BLaER1 treated with 17β-estradiol and CSF1 and Interleukin-3, amounts not matched to agents 10 nM and 100 nM (cell line): ENCODE data around the gene EXD2.
"Not testable (repeated sequence)": the region's sequence is repeated elsewhere in the genome, so short reads cannot be mapped to it uniquely, and the experiment has no call there.

Experiments
- H3K27ac ChIP-seq, 11 experiments: shearing (Covaris generic); formaldehyde crosslinking; 2 replicates each; pipeline ENCODE4 v1.8.1; 2022
- H3K27me3 ChIP-seq, 11 experiments: shearing (Covaris generic); formaldehyde crosslinking; 2 replicates each; pipeline ENCODE4 v1.8.1; 2022
- H3K36me3 ChIP-seq, 11 experiments: shearing (Covaris generic); formaldehyde crosslinking; 2 replicates each; pipeline ENCODE4 v1.8.1; 2022
- H3K4me1 ChIP-seq, 10 experiments: shearing (Covaris generic); formaldehyde crosslinking; 2 replicates each; pipeline ENCODE4 v1.8.1; 2022
- H3K4me2 ChIP-seq, 11 experiments: shearing (Covaris generic); formaldehyde crosslinking; 2 replicates each; pipeline ENCODE4 v1.8.1; 2022
- H3K4me3 ChIP-seq, 10 experiments: shearing (Covaris generic); formaldehyde crosslinking; 2 replicates each; pipeline ENCODE4 v1.8.1; 2022
- H3K9ac ChIP-seq, 11 experiments: shearing (Covaris generic); formaldehyde crosslinking; 2 replicates each; pipeline ENCODE4 v1.8.1; 2022
- H3K9me3 ChIP-seq, 11 experiments: shearing (Covaris generic); formaldehyde crosslinking; replicated peaks in 1 of 11; 2 replicates each; pipeline ENCODE4 v1.8.1; 2022
- H4K20me1 ChIP-seq, 11 experiments: shearing (Covaris generic); formaldehyde crosslinking; 2 replicates each; pipeline ENCODE4 v1.8.1; 2022
- Cebpa-rat ChIP-seq, 11 experiments: shearing (Covaris generic); IDR thresholded peaks; 2 replicates each; pipeline ENCODE4 v1.8.1; 2022

Gene EXD2

GRCh38 chr14:69181491-69181890, 9.8 kb upstream of the EXD2 start:
- Histone ChIP-seq H3K27me3 (no peaks in the 10 kb centered on the region), H3K27ac (no peak overlapping the region), H3K4me2 (no peak overlapping the region), H3K4me1 (no peaks in the 10 kb centered on the region), H4K20me1 (no peaks in the 10 kb centered on the region), H3K9me3 (no peaks in the 10 kb centered on the region), H3K9ac (no peak overlapping the region), H3K4me3 (no peak overlapping the region), H3K36me3 (no peaks in the 10 kb centered on the region)
- TF ChIP-seq Cebpa-rat (IDR thresholded peaks at IDR 0.05), result no peak

GRCh38 chr14:69182580-69182979, 8.7 kb upstream of the EXD2 start:
- not testable (repeated sequence) for H3K36me3 ChIP-seq, H3K27ac ChIP-seq, H3K9me3 ChIP-seq, H3K4me3 ChIP-seq, H4K20me1 ChIP-seq, H3K4me1 ChIP-seq, H3K4me2 ChIP-seq, H3K9ac ChIP-seq, H3K27me3 ChIP-seq

- no peak overlapping the region for H3K4me3 ChIP-seq
- H3K27ac ChIP-seq, result no peak overlapping the region
- H4K20me1 ChIP-seq, result no peaks in the 10 kb centered on the region
- H3K9ac ChIP-seq, result no peak overlapping the region
- no peaks in the 10 kb centered on the region for H3K9me3 ChIP-seq
- no peak for TF ChIP-seq Cebpa-rat (IDR thresholded peaks at IDR 0.05)
- no peak overlapping the region for H3K4me2 ChIP-seq
- no peaks in the 10 kb centered on the region for H3K36me3 ChIP-seq
- no peaks in the 10 kb centered on the region for H3K27me3 ChIP-seq
- H3K4me1 ChIP-seq, result no peaks in the 10 kb centered on the region
These were observed 7.6 kb upstream of the EXD2 start for GRCh38 chr14:69183735-69184134.

- Histone ChIP-seq H3K9me3 (peaks cover 0 to 8% (median 0%) of the 10 kb centered on the region in 11 experiments; a peak in 4 of 22 replicates), H3K27ac (no peak overlapping the region), H3K4me3 (no peak overlapping the region), H3K36me3 (no peaks in the 10 kb centered on the region), H3K27me3 (peaks cover 25 to 38% (median 36%) of the 10 kb centered on the region in 11 experiments), H4K20me1 (no peaks in the 10 kb centered on the region), H3K4me1 (0 out of 20 replicates have a peak, but pooled peaks cover 0 to 8% (median 0%) of the 10 kb centered on the region in 10 experiments), H3K4me2 (no peak overlapping the region), H3K9ac (no peak overlapping the region)
- no peak for TF ChIP-seq Cebpa-rat (IDR thresholded peaks at IDR 0.05)
These were observed 1.1 kb upstream of the EXD2 start for GRCh38 chr14:69190191-69190590.

- no peaks in the 10 kb centered on the region for H3K36me3 ChIP-seq
- no peak overlapping the region for H3K9ac ChIP-seq
- 0 out of 20 replicates have a peak, but pooled peaks cover 0 to 8% (median 0%) of the 10 kb centered on the region in 10 experiments for H3K4me1 ChIP-seq
- no peaks in the 10 kb centered on the region for H4K20me1 ChIP-seq
- no peak for TF ChIP-seq Cebpa-rat (IDR thresholded peaks at IDR 0.05)
- no peak overlapping the region for H3K4me3 ChIP-seq
- H3K27ac ChIP-seq, result no peak overlapping the region
- no peak overlapping the region for H3K4me2 ChIP-seq
- H3K27me3 ChIP-seq, result peaks cover 25 to 38% (median 36%) of the 10 kb centered on the region in 11 experiments
- H3K9me3 ChIP-seq, result peaks cover 0 to 8% (median 0%) of the 10 kb centered on the region in 11 experiments; a peak in 4 of 22 replicates
These were observed 2.4 kb downstream of the EXD2 start for GRCh38 chr14:69193721-69194120.

GRCh38 chr14:69199786-69200185, 8.5 kb downstream of the EXD2 start:
- Histone ChIP-seq H3K4me2 (no peak overlapping the region), H3K36me3 (no peaks in the 10 kb centered on the region), H4K20me1 (no peaks in the 10 kb centered on the region), H3K4me3 (no peak overlapping the region), H3K4me1 (0 out of 20 replicates have a peak, but pooled peaks cover 0 to 5% (median 0%) of the 10 kb centered on the region in 10 experiments), H3K9me3 (no peaks in the 10 kb centered on the region), H3K9ac (no peak overlapping the region), H3K27ac (no peak overlapping the region), H3K27me3 (no peaks in the 10 kb centered on the region)
- no peak for TF ChIP-seq Cebpa-rat (IDR thresholded peaks at IDR 0.05)

GRCh38 chr14:69204753-69205152, 13.5 kb downstream of the EXD2 start:
- Histone ChIP-seq H3K27ac (no peak overlapping the region), H3K9me3 (no peaks in the 10 kb centered on the region), H3K9ac (no peak overlapping the region), H3K4me3 (no peak overlapping the region), H4K20me1 (no peaks in the 10 kb centered on the region; a peak in 1 of 22 replicates), H3K4me2 (no peak overlapping the region), H3K4me1 (peaks cover 0 to 16% (median 0%) of the 10 kb centered on the region in 10 experiments; a peak in 4 of 20 replicates), H3K36me3 (no peaks in the 10 kb centered on the region), H3K27me3 (no peaks in the 10 kb centered on the region)
- TF ChIP-seq Cebpa-rat (IDR thresholded peaks at IDR 0.05), result no peak

- H3K27ac ChIP-seq, result no peak overlapping the region
- H3K9me3 ChIP-seq, result no peaks in the 10 kb centered on the region
- H3K9ac ChIP-seq, result no peak overlapping the region
- H3K4me3 ChIP-seq, result no peak overlapping the region
- H3K27me3 ChIP-seq, result no peaks in the 10 kb centered on the region
- no peaks in the 10 kb centered on the region for H3K36me3 ChIP-seq
- H4K20me1 ChIP-seq, result no peaks in the 10 kb centered on the region; a peak in 1 of 22 replicates
- H3K4me2 ChIP-seq, result no peak overlapping the region
- peaks cover 0 to 18% (median 0%) of the 10 kb centered on the region in 10 experiments; a peak in 4 of 20 replicates for H3K4me1 ChIP-seq
- no peak for TF ChIP-seq Cebpa-rat (IDR thresholded peaks at IDR 0.05)
These were observed 16.2 kb downstream of the EXD2 start for GRCh38 chr14:69207435-69208041.

GRCh38 chr14:69208666-69209065, 17.4 kb downstream of the EXD2 start:
- Histone ChIP-seq H3K36me3 (no peaks in the 10 kb centered on the region), H3K4me2 (no peak overlapping the region), H3K27me3 (no peaks in the 10 kb centered on the region), H3K9me3 (no peaks in the 10 kb centered on the region), H3K4me1 (peaks cover 0 to 18% (median 0%) of the 10 kb centered on the region in 10 experiments; a peak in 4 of 20 replicates), H3K9ac (no peak overlapping the region), H3K4me3 (no peak overlapping the region), H3K27ac (no peak overlapping the region), H4K20me1 (no peaks in the 10 kb centered on the region; a peak in 1 of 22 replicates)
- TF ChIP-seq Cebpa-rat (IDR thresholded peaks at IDR 0.05), result no peak

GRCh38 chr14:69214393-69214792, 23.1 kb downstream of the EXD2 start:
- TF ChIP-seq Cebpa-rat (IDR thresholded peaks at IDR 0.05), result no peak
- H3K9me3 ChIP-seq, result 0 out of 22 replicates have a peak, but pooled peaks cover 0 to 5% (median 0%) of the 10 kb centered on the region in 11 experiments
- no peak overlapping the region for H3K9ac ChIP-seq
- H3K27ac ChIP-seq, result no peak overlapping the region
- peaks cover 0 to 6% (median 0%) of the 10 kb centered on the region in 10 experiments; a peak in 2 of 20 replicates for H3K4me1 ChIP-seq
- no peaks in the 10 kb centered on the region for H3K36me3 ChIP-seq
- H3K27me3 ChIP-seq, result no peaks in the 10 kb centered on the region
- H3K4me3 ChIP-seq, result no peak overlapping the region
- H4K20me1 ChIP-seq, result no peaks in the 10 kb centered on the region
- no peak overlapping the region for H3K4me2 ChIP-seq

GRCh38 chr14:69217663-69218062, 26.4 kb downstream of the EXD2 start:
- not testable (repeated sequence) for H3K4me3 ChIP-seq, H3K27ac ChIP-seq, H4K20me1 ChIP-seq, H3K4me2 ChIP-seq, H3K4me1 ChIP-seq, H3K9ac ChIP-seq, H3K9me3 ChIP-seq, H3K27me3 ChIP-seq, H3K36me3 ChIP-seq
